Hypothalamus (tissue), 51 donors: ENCODE results near the gene FOS.

Experiments used
- DNase-seq, 51 donors: peaks; one replicate each; lab custom pipeline; 2025; lab: John Stamatoyannopoulos, UW

FOS gene

GRCh38 chr14:75310295-75311111 is 31.9 kb downstream of the FOS start:
- peak; percentile 36 to 95 (median 79) for DNase-seq

- no peak for DNase-seq
These were observed 32.7 kb downstream of the FOS start for GRCh38 chr14:75311356-75311755.

GRCh38 chr14:75312341-75312740 is 33.7 kb downstream of the FOS start:
- no peak for DNase-seq

GRCh38 chr14:75313294-75313693 is 34.7 kb downstream of the FOS start:
- DNase-seq: no peak

- DNase-seq: peak in 13 of 51 donors; percentile 7 to 30 (median 20)
These were observed 36.5 kb downstream of the FOS start for GRCh38 chr14:75315144-75315543.

GRCh38 chr14:75317148-75317547 is 38.5 kb downstream of the FOS start:
- DNase-seq: no peak

GRCh38 chr14:75318353-75318752 is 39.7 kb downstream of the FOS start:
- DNase-seq: no peak

- DNase-seq: no peak
These were observed 40.4 kb downstream of the FOS start for GRCh38 chr14:75319021-75319420.

GRCh38 chr14:75320196-75320595 is 41.6 kb downstream of the FOS start:
- no peak for DNase-seq

- no peak for DNase-seq
These were observed 44.1 kb downstream of the FOS start for GRCh38 chr14:75322746-75323145.

- DNase-seq: no peak
These were observed 44.9 kb downstream of the FOS start for GRCh38 chr14:75323571-75323970.

GRCh38 chr14:75328558-75329155 is 50.0 kb downstream of the FOS start:
- DNase-seq: no peak

GRCh38 chr14:75329369-75329768 is 50.7 kb downstream of the FOS start:
- no peak for DNase-seq

- DNase-seq: peak in 1 of 51 donors; percentile 5
These were observed 52.8 kb downstream of the FOS start for GRCh38 chr14:75331471-75331870.
